Measurements from ENCODE around the gene SLF1. TPM values are rescaled to one million over a fixed set of nuclear protein-coding genes. Genes with fewer than 3 reads are reported as not detected.

Gene SLF1
- total and polyA plus RNA-seq, 2 donors (not counting 1 experiment from before 2014, with no cell fraction given), result 3.5 to 15.2 TPM

DNA sequence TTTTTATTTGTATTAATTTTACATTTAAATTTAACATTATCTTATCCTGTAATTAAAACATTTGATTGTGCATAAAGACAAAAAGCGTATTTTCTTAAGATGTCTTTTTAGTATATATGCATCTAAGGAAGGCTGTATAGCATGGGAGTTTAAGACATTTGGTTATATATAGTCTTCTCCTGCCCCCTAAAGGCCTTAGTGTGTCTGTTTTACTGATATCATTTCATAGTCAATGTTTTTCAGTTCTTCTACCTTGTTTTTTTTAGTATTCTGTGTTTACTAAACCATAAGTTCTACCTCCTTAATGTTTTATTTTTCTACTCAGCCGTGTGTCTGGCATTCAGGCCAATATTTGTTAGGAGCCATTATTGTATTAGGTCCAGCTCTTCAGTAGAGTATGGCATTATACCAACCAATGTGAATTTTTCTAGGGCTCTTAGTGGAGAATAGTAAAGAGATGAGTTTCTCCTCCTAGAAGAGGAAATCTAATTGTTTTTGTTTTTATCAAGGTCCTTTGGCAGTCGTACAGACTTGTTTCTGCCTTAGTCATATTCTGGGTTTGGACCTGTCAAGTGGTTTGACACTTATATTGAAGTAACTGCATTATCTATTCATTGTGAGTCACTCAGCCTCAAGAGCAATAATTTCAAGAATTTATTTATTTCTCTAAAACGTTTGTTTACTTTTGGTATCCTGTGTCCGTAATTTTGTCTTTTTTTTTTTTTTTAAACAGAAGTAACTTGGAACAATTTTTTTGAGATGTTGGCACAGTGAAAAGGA lies 74.8 kb downstream of the SLF1 start:
- Mint-ChIP-seq H3K4me3 (no peak overlapping the region), H3K27ac (no peak overlapping the region), H3K27me3 (no peaks in the 10 kb centered on the region), H3K9me3 (ENCODE audit: insufficient read depth) (no peaks in the 10 kb centered on the region), H3K4me1 (no peaks in the 10 kb centered on the region)
- DNase-seq, result peak; percentile 61
- TF ChIP-seq, protein P1, sequence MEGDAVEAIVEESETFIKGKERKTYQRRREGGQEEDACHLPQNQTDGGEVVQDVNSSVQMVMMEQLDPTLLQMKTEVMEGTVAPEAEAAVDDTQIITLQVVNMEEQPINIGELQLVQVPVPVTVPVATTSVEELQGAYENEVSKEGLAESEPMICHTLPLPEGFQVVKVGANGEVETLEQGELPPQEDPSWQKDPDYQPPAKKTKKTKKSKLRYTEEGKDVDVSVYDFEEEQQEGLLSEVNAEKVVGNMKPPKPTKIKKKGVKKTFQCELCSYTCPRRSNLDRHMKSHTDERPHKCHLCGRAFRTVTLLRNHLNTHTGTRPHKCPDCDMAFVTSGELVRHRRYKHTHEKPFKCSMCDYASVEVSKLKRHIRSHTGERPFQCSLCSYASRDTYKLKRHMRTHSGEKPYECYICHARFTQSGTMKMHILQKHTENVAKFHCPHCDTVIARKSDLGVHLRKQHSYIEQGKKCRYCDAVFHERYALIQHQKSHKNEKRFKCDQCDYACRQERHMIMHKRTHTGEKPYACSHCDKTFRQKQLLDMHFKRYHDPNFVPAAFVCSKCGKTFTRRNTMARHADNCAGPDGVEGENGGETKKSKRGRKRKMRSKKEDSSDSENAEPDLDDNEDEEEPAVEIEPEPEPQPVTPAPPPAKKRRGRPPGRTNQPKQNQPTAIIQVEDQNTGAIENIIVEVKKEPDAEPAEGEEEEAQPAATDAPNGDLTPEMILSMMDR (IDR thresholded peaks at IDR 0.05), result peak; percentile 68
- no peak for TF ChIP-seq EZH2 (IDR thresholded peaks at IDR 0.05; ENCODE audit: borderline replicate concordance, insufficient read depth, low read depth, low read length, poor library complexity, severe bottlenecking)
- no peak overlapping the region for H2AFZ ChIP-seq (ENCODE audit: insufficient read depth, low read depth, low read length, poor library complexity, severe bottlenecking)
- H3K9ac ChIP-seq (ENCODE audit: low read length), result no peak overlapping the region
- intact Hi-C loops (cut with micrococcal nuclease), result loop anchor here (2.0 to 5.0 kb wide), 2 partner anchors 76 to 168 kb away; partner anchors contain the start of genes KIAA0825 and SLF1
- no peaks in the 10 kb centered on the region for H3K79me2 ChIP-seq (ENCODE audit: control insufficient read depth, insufficient read depth, low read length)
- H3K4me1 ChIP-seq (ENCODE audit: control insufficient read depth in 2 of 2, insufficient read depth in 2 of 2, low read length in 2 of 2), result no peaks in the 10 kb centered on the region
- no peak for ATAC-seq (ENCODE audit: low read depth)
- H3K4me2 ChIP-seq (replicated peaks; ENCODE audit: low read depth, low read length, poor library complexity, severe bottlenecking), result no peak overlapping the region
- no peaks in the 10 kb centered on the region for H3K27me3 ChIP-seq (replicated peaks in 1 of 4; ENCODE audit: control extremely low read depth in 1 of 4, control insufficient read depth in 3 of 4, insufficient read depth in 4 of 4, low read length in 3 of 4)
- H3K27ac ChIP-seq (ENCODE audit: low read length in 2 of 2), result no peak overlapping the region
- peaks cover 3 to 20% of the 10 kb centered on the region in 2 experiments for H3K36me3 ChIP-seq (replicated peaks in 1 of 2; ENCODE audit: control extremely low read depth in 1 of 2, control insufficient read depth in 1 of 2, extremely low read depth in 1 of 2, insufficient read depth in 2 of 2, low read length in 1 of 2)
- no peak overlapping the region for H3K4me3 ChIP-seq (ENCODE audit: control extremely low read depth in 1 of 5, extremely low read depth in 1 of 5, insufficient read depth in 1 of 5, low read depth in 2 of 5, low read length in 4 of 5)
- no CpG with 5 or more reads among the region's 5 CpGs for WGBS (ENCODE audit: insufficient coverage)
- H3K9me3 ChIP-seq (ENCODE audit: control extremely low read depth in 1 of 3, control insufficient read depth in 2 of 3, insufficient read depth in 1 of 3, low read length in 2 of 3), result no peaks in the 10 kb centered on the region
- no peaks in the 10 kb centered on the region for H4K20me1 ChIP-seq (ENCODE audit: control insufficient read depth, insufficient read depth, low read length, poor library complexity, severe bottlenecking)
- POLR2A ChIA-PET, result no interaction called here
- CTCF ChIA-PET, result interaction anchor here (0.7 to 1.5 kb wide), 6 partner anchors 10 to 292 kb away, joined by 3 to 11 read pairs (median 3); no protein-coding TSS in a partner anchor

DNA sequence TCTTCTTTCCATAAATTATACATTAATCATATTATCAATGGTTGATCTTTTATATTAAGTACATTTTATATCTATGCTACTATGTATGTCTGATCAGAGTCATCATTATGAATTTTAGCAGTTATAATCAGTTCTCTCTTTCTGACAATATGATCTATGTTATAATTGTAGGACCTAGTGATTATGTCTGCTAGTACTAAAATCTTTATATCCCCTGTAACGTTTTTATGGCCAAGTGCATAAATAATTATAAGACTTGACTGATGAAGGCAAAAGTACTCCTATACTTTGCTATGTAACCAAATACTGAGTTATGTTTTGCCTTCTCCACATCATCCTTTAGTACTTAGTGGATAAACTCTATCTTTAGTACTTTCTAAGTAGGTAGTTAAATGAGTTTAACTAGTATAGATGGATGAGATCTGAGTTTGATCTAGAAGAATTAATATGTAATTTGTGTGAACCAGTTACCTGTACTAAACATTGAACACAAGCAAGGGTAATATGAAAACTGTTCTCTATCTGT lies 75.4 kb downstream of the SLF1 start:
- TF ChIP-seq EZH2 (IDR thresholded peaks at IDR 0.05; ENCODE audit: borderline replicate concordance, insufficient read depth, low read depth, low read length, poor library complexity, severe bottlenecking), result no peak
- TF ChIP-seq, protein P1 (IDR thresholded peaks at IDR 0.05), result no peak
- H3K36me3 ChIP-seq (replicated peaks in 1 of 2; ENCODE audit: control extremely low read depth in 1 of 2, control insufficient read depth in 1 of 2, extremely low read depth in 1 of 2, insufficient read depth in 2 of 2, low read length in 1 of 2), result peaks cover 0 to 20% of the 10 kb centered on the region in 2 experiments
- ATAC-seq (ENCODE audit: low read depth) (no peak), DNase-seq (no peak)
- intact Hi-C loops (cut with micrococcal nuclease), result loop anchor here (2.0 to 5.0 kb wide), 2 partner anchors 77 to 169 kb away; partner anchors contain the start of genes KIAA0825 and SLF1
- H3K4me1 ChIP-seq (ENCODE audit: control insufficient read depth in 2 of 2, insufficient read depth in 2 of 2, low read length in 2 of 2), result no peaks in the 10 kb centered on the region
- POLR2A ChIA-PET, result no interaction called here
- WGBS (ENCODE audit: insufficient coverage), result no CpG with 5 or more reads among the region's 1 CpG
- no peak overlapping the region for H3K9ac ChIP-seq (ENCODE audit: low read length)
- no peak overlapping the region for H3K27ac ChIP-seq (ENCODE audit: low read length in 2 of 2)
- no peaks in the 10 kb centered on the region for H3K79me2 ChIP-seq (ENCODE audit: control insufficient read depth, insufficient read depth, low read length)
- Mint-ChIP-seq H3K4me1 (no peaks in the 10 kb centered on the region), H3K27me3 (no peaks in the 10 kb centered on the region), H3K27ac (no peak overlapping the region), H3K4me3 (no peak overlapping the region), H3K9me3 (ENCODE audit: insufficient read depth) (no peaks in the 10 kb centered on the region)
- no peaks in the 10 kb centered on the region for H3K9me3 ChIP-seq (ENCODE audit: control extremely low read depth in 1 of 3, control insufficient read depth in 2 of 3, insufficient read depth in 1 of 3, low read length in 2 of 3)
- H3K4me2 ChIP-seq (replicated peaks; ENCODE audit: low read depth, low read length, poor library complexity, severe bottlenecking), result no peak overlapping the region
- no peaks in the 10 kb centered on the region for H3K27me3 ChIP-seq (replicated peaks in 1 of 4; ENCODE audit: control extremely low read depth in 1 of 4, control insufficient read depth in 3 of 4, insufficient read depth in 4 of 4, low read length in 3 of 4)
- CTCF ChIA-PET, result no interaction called here
- H3K4me3 ChIP-seq (ENCODE audit: control extremely low read depth in 1 of 5, extremely low read depth in 1 of 5, insufficient read depth in 1 of 5, low read depth in 2 of 5, low read length in 4 of 5), result no peak overlapping the region
- no peak overlapping the region for H2AFZ ChIP-seq (ENCODE audit: insufficient read depth, low read depth, low read length, poor library complexity, severe bottlenecking)
- H4K20me1 ChIP-seq (ENCODE audit: control insufficient read depth, insufficient read depth, low read length, poor library complexity, severe bottlenecking), result no peaks in the 10 kb centered on the region

All from B cell (primary cell).